ENCODE results near the gene ALAD.
"Not testable (repeated sequence)": the region's sequence is repeated elsewhere in the genome, so short reads cannot be mapped to it uniquely, and the experiment has no call there.

Gene ALAD

GRCh38 chr9:113401027-113401792, at the start of gene ALAD:
Gene ALAD, minus strand, starts transcription at chr9:113401284. Its CDS starts 7,725 bp downstream, at chr9:113393559.
- peak; percentile 97 for DNase-seq

GRCh38 chr9:113449376-113449775, 48.3 kb upstream of the ALAD start:
- peak; percentile 46 for DNase-seq

GRCh38 chr9:113446323-113446740, 45.2 kb upstream of the ALAD start:
- peak; percentile 5 for DNase-seq

DNA sequence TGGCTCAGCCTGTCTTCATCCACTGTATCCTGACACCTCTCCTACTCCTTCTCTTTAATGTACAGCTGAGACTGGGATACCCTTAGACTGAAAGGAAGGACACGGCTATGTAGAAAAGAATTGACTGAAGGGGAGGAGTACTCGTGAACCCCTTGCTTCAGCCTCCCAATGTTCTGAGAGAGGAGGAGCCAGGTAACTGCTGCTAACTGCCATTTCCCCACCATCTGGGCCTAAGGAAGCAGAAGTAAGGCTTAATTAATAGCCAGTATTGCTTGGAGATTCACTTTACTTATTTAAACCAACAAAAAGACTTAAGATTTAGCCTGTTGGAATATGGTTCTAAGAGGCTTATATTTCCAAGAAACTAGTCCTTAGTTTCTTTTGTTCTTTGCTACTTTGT, 43.7 kb upstream of the ALAD start:
- no peak for DNase-seq

DNA sequence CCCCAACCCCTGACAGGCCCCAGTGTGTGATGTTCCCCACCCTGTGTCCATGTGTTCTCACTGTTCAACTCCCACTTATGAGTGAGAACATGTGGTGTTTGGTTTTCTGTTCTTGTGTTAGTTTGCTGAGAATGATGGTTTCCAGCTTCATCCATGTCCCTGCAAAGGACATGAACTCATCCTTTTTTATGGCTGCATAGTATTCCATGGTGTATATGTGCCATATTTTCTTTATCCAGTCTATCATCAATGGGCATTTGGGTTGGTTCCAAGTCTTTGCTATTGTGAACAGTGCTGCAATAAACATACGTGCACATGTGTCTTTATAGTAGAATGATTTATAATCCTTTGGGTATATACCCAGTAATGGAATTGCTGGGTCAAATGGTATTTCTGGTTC, 36.6 kb upstream of the ALAD start:
- DNase-seq = not testable (repeated sequence)

DNA sequence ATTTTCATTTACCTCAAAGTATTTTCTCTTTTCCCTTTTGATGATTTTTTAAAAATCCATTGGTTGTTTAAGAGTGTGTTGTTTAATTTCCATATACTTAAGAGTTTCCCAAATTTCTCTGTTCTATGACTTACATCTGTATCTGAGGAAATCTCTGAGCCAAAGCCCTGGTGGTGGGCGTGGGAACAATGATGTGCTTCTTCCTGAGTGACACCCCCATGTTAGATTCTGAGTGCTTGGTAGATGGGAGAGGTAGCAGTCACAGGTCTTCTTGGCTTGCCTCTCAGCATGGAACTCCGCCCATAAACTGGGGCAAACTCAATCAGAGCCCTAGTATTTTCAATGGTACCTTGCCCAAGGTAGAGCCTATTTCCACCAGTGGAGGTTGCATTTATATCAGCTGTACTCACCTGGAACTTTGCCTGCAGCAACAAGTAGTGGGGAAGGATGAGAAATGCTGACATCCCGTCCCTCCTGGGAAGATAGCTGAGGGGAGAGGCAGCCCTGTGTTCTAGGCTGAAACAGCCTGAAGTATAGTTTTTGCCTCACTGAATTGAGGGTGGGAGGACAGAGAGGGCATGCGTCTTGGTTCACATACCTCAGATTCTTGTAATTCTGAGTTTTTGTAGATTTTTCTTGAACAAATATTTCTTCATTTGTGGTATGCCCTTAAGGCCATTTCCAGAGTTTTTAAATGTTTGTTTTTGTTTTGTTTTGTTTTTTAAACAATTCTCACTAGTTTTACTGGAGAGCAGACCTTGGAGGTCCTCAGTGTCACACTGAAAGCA, 35.8 kb upstream of the ALAD start:
- no peak for DNase-seq

- no peak for DNase-seq
Observed at GRCh38 chr9:113431191-113431590, 30.1 kb upstream of the ALAD start.

- DNase-seq = peak; percentile 28
Observed at GRCh38 chr9:113428062-113428615, 27.1 kb upstream of the ALAD start.

DNA sequence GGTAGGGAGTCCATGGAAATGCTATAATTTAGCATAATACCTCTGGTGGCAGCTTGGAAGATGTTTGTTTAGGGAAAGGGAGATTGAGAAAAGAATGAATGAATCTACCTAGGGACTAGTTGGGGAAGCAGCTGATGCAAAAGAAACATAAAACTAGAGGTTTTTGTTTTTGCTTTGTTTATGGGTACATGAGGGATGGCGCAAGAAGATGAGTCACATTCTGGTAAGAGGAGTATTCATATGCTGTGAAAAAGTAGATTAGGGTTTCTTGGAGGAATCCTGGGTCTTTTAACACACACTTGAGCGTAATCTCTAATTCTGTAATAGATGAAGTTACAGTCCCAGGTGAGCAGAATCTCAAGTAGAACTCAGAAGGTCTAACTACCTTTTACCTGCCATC, 26.5 kb upstream of the ALAD start:
- DNase-seq = peak; percentile 42

DNA sequence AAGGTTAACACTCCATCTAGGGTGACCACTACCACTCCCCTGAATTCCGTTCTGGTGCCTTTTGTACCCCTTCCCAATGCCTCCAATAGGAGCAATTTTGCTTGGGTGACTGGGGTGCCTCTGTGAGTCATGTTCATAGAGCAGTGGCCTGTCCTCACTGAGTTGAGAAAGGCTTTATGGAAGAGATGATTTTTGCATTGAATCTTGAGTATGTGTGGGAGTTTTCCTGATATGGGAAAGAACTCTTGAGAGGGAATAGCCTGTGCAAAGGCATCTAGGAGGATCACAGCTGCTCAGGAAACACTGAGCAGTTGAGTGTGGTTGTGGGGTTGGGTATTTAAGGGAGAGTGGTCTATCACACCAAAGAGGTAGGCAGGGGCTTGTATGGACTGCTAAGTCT, 25.6 kb upstream of the ALAD start:
- no peak for DNase-seq

DNA sequence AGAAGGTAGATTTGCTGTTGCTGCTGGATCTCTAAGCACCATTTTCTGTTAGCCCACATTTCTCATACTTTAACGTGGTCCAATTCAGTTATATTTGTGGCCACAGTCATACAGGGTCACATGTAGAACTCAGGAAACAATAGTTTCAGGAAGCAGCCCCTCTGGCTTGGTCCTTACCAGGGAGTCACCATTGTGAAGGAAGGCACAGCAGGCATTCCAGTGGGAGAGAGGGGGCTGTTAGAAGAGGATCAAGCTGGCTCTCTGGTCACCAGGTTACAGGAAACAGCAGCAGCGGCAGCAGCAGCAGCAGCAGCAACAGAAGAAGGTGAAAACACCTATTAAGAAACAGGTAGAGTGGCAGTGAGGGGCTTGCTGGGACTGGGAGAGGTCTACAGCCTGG, 24.0 kb upstream of the ALAD start:
- no peak for DNase-seq

GRCh38 chr9:113421726-113422125, 20.6 kb upstream of the ALAD start:
- DNase-seq = no peak

- DNase-seq = peak; percentile 60
Observed at GRCh38 chr9:113417370-113417769, 16.3 kb upstream of the ALAD start.

GRCh38 chr9:113416149-113416721, 15.2 kb upstream of the ALAD start:
- DNase-seq = peak; percentile 95

DNA sequence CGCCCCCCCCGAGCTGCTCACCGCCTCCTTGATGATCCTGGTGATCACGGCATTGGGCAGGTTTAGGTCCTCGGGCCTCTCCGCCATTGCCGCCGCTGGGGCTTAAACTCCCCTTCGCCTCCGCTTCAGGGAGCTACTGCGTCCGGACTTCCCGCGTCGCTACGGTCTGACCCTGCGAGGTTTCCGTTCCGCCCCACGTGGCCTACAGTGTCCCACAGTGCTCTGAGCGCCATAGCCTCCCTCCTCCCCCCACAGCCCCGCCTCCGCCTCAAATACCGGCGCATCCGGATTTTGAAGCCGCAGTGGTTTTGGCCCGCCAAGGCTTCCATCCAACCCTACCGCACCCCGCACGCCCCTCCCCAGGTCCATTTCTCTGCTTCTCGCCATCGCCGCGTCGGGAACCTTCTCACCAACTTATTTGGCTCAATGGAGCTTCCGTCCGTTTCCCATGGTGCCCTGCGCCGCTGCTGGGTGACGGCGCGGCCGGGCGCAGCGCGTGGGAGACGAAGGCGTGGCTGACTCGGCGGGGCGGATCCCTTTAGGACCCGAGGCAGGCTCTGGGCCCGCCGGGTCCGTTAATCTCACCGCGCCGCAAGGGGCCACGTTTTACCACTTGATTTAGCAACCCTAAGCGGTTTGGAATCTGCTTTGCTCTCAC, 9.3 kb upstream of the ALAD start, which contains the start of the genes C9orf43 and POLE3:
Gene C9orf43, plus strand, starts transcription at position 541 of the 658 bp plus-strand sequence. CDS start 2,747 bp downstream, outside the sequence.
Gene POLE3, minus strand, starts transcription at position 469 of the 658 bp plus-strand sequence. Its CDS starts 382 bp downstream, at position 87.
- peak; percentile 96 for DNase-seq

DNA sequence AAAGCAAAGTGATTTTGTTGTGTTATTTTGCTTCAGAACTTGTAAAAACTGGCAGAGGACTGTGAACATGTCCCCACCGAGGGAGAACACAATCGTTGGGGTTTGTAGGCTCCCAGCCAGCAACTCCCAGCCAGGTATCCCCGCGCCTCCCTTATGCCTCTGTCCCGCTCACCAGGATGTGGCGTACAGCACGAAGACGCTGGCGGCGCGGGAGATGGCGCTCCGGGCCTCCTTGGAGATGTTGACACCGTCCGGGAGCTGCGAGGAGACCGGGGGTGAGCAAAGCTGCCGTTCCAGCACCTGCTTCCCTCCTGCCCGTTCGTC, 8.8 kb upstream of the ALAD start:
- no peak for DNase-seq

DNA sequence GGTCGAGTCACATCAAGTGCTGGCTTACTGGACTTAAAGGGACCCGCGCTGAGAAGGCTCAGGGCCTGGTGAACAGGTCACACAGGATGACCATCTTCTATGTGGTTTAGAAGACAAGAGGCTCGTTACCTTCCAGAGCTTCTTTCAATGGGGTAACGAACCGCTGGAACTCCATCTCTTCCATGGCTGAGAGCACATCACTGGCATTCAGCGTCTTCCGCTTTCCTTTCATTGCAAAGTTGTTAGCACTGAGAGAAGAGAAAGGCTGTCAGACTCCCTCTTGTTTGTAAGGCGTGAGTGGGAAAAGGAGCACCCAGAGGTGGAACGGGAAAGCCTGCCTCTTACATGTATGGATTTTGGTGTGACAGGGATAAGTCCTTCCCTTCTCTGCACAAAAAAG, 8.4 kb upstream of the ALAD start:
- no peak for DNase-seq

DNA sequence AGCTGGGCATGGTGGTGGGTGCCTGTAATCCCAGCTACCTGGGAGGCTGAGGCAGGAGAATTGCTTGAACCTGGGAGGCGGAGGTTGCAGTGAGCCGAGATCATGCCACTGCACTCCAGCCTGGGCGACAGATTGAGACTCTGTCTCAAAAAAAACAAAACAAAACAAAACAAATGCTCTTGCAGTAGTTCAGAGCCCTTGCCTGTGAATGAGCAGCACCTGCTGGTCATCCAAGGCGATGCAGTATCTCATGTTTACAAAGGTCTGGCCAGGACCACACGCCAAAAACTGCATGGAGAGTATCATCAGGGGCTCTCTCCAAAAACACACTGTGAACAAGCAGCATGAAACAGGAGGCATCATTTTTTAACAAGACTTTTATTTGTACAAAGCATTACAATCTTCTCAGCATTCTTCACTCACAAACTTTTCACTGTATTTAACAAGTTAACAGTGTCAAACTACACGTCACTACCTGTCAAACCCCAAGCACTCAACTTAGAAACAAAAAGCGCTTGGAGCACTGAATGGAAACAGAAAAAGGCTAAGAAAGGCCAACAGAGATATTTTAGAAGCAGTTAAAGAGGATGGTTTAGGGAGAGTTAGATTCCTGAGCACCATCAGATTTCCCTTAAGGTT, 5.9 kb upstream of the ALAD start:
- peak; percentile 71 for DNase-seq

GRCh38 chr9:113406353-113406752, 5.3 kb upstream of the ALAD start:
- not testable (repeated sequence) for DNase-seq

DNA sequence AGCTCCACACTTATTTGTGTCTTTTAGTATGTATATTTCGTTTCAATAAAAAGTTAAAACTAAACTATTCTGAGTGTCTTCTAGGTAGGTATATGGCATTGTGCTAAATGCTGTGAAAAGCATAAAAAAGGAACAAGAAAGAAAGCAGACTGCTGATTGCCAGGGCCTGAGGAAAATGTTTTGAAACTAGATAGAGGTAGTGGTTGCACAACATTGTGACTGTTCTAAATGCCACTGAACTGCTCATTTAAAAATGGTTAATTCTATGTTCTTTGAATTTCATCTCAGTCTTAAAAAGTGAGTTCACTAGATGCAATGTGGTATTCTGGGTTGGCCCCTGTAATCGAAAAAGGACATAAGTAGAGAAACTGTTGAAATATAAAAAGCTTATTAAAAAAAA, 2.6 kb upstream of the ALAD start:
- DNase-seq = peak; percentile 90

DNA sequence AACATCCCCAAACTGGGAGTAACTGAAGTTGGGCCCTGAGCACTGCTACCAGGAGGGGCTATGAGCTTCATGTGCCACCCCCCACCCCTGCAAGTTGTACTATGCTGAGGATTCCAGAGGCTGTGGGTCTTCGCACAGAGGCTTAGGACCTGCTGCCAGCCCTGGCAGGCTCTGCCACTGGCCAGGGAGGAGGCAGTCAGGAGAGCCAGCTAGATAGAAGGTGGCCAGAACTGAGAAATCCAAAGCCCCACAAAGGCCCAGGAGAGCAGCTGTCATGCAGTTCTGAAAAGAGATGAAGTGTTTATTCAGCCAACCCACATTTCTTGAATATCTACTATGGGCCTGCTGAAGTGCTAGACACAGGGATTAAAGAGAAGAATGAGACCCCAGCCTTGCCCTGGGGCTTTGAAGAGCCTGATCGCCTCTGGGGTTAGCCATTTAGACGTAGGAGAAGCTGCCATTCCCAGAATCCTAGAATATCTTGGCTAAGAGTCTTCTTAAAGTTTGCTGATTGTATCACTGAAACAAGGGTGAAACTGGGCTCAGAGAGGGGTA, 1.4 kb downstream of the ALAD start:
- no peak for DNase-seq

DNA sequence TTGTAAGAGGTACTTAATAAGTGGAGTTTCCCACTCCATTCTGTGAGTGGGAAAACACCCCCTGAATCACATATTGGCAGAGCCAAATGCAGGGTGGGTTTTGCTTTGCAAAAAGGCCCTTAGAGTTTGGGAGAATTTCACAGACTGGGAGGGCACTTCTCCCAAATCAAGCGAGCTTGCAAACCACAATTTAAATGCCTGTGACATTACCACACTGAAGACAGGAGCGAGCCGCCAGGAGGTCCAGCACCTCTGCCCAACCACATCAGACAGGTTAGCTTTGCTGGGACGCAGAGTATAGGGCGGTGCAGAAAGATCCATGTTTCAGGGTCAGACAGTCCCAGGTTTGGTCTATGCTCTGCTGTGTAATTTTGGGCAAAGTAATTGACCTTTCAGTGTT, 2.3 kb downstream of the ALAD start:
- no peak for DNase-seq
